ENCODE data around the gene CEP76.

- TF ChIP-seq EZH2 (IDR thresholded peaks at IDR 0.05; ENCODE audit: low read depth, unreplicated experiment) (no peak), CTCF (conservative IDR thresholded peaks at IDR 0.05; ENCODE audit: low read depth in 2 of 2) (no peak), EZH2phosphoT487 (IDR thresholded peaks at IDR 0.05; ENCODE audit: unreplicated experiment) (no peak), ZNF331 (CRISPR knock-in tag; IDR thresholded peaks at IDR 0.05; ENCODE audit: low read depth) (no peak), POLR2AphosphoS5 (IDR thresholded peaks at IDR 0.05; ENCODE audit: low read depth) (no peak), CREB1 (CRISPR knock-in tag; IDR thresholded peaks at IDR 0.05; ENCODE audit: low read depth) (no peak)
Observed at GRCh38 chr18:12703664-12704063, 1.1 kb upstream of the CEP76 start.
